Stimulated activated naive CD4-positive, alpha-beta T cell treated with Interleukin-2 at 50 U/mL for 16 hours (primary cell): Measurements from ENCODE around the gene FCAMR.

Experiments
- DNase-seq: peaks from one replicate; lab custom pipeline; 2025; lab: John Stamatoyannopoulos, UW

The FCAMR gene

GRCh38 chr1:206998816-206999215 lies 28.6 kb upstream of the FCAMR start:
- no peak for DNase-seq

- DNase-seq, result no peak
Measured at GRCh38 chr1:206992790-206993189, 22.5 kb upstream of the FCAMR start.

DNA sequence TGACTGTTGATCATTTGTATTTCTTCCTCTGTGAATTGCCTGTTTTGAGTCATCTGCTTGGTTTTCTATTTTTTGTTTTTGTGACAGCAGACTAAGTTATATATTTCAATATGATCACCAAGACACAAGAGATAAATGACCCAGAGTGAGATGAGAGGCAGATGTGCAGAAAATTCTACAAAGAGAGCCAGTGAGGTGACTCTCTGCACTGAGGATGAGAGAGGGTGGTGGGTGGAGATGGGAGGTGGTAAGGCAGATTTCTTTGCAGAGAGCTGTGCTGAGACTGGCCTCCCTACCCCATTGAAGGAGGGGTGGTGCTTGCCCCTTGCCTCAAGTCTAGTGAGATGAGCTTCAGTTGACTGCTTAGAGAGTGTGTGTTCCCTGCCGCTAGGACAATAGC lies 17.6 kb upstream of the FCAMR start:
- no peak for DNase-seq

DNA sequence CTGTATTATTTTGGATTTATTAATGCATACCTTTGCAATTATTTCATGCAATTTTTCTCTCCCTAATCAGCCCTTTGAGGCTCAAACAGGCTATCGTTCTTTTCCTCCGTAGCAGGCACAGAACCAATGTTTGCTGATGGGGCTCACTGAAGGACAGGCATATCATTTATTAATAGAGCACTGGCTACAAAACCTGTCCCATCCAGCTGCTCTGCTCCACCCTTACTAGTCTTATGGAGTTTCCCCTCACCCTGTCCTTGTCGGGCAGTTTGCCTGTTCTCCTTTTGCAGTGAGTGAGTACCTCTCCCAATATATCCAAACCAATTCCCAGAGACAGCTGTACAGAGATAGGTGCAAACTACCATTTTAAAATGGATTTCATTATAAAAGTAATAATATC lies 16.6 kb upstream of the FCAMR start:
- DNase-seq, result no peak

DNA sequence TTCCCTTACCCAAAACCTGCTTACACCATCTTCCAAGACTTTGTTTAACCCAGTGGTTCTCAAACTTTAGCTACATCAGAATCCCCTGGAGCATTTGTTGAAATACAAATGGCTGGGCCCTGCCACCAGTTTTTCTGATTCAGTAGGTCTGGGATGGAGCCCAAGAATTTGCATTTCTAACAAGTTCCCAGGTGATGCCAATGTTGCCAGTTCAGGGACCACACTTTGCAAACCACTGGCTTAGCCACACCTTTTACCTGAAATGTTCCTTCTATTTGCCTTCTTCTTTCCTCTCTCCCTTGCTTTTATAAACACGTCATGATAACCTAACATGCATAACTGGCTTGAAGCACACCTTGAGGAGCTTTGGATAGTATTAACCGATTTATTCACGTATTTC lies 16.1 kb upstream of the FCAMR start:
- DNase-seq, result no peak

GRCh38 chr1:206985162-206985749 lies 15.0 kb upstream of the FCAMR start:
- DNase-seq, result no peak

DNA sequence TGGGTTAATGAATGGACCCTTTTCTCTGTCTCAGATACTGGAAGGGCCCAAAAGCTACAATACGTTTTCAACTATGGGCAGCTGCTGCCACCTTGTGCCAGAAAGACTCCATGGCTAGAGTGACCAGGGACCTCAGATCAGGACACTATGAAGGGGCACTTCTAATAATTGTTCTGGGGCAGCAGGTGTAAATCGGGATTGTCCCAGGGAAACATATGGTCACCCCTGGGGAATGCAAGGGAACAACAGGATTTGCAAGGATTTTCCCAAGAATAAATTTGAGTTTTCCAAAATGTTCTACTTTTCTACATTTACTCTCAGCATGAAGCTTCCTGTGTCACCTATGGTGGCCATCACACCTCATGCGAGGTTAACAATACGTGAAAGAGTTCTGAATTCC lies 12.0 kb upstream of the FCAMR start:
- peak; percentile 30 for DNase-seq

- DNase-seq, result no peak
Measured at GRCh38 chr1:206979379-206980043, 9.3 kb upstream of the FCAMR start.

DNA sequence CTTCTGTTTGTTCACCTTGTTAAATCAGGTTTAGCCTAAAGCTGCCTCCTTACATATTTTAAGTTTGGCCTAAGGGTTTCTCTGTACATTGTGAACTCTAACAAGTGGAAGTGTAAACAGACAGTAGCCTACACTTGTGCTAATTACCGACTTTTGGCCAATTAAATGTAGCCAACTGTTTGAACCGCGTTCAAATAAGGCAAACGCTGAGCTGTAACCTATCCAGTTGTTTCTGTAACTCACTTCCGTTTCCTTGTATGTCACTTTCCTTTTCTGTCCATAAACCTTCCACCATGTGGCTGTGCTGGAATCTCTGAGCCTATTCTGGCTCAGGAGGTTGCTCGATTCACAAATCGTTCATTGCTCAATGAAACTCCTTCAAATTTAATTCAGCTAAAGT lies 8.0 kb upstream of the FCAMR start:
- DNase-seq, result no peak

- no peak for DNase-seq
Measured at GRCh38 chr1:206975306-206975705, 5.0 kb upstream of the FCAMR start.

GRCh38 chr1:206974140-206974539 lies 3.9 kb upstream of the FCAMR start:
- DNase-seq, result no peak

GRCh38 chr1:206972728-206973127 lies 2.5 kb upstream of the FCAMR start:
- DNase-seq, result no peak

DNA sequence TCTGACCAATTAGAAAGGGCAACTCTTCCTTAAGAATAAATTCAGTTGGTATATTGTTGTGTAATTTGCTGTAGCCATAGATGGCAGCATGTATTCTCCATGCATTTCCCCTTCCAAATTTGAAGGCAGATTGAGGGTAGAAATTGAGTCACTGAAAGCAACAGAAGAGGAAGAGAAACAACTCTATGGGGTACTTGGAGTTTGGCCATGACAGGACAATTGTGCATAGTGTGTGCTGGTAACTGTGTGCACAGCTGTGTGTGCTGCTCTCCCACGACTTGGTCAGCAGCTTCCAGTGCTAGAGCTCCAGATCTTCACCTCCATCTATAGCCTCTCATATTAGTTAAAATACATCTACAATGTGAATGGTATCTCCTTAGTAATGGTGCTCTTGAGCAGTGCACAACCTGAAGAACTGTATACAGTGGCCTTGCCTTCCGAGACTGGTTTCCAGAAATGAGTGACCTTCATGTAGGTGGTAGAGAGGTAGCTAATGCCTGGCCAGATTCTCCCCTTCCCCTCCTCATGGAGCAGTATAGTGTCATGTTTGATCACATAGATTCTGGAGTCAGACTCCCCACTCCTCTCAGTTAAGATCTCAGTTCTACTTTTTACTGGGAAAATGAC lies 882 bp upstream of the FCAMR start:
- DNase-seq, result no peak

GRCh38 chr1:206969090-206969489 lies 1.2 kb downstream of the FCAMR start:
- no peak for DNase-seq

GRCh38 chr1:206967096-206967849 lies 3.0 kb downstream of the FCAMR start:
- no peak for DNase-seq

- no peak for DNase-seq
Measured at GRCh38 chr1:206965781-206966180, 4.5 kb downstream of the FCAMR start.

DNA sequence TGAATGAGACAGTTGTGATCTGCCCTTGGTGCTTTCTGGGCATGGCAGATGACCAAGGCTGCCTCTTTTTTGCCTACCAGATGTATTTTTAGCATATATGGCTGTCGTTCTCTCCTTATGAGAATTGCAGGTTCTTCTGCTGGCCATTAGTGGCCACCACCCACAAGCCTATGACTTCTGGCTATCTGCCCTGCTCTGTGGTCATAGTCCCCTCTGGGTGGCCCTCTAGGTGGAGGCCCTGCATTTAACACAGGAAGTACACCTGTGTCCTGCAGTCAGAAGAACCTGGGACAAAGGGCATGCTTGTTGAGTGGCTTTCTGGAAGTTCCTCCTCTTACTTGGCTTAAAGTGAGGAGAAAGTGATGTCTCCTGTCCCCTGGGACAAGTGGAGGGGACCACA lies 6.5 kb downstream of the FCAMR start:
- no peak for DNase-seq

DNA sequence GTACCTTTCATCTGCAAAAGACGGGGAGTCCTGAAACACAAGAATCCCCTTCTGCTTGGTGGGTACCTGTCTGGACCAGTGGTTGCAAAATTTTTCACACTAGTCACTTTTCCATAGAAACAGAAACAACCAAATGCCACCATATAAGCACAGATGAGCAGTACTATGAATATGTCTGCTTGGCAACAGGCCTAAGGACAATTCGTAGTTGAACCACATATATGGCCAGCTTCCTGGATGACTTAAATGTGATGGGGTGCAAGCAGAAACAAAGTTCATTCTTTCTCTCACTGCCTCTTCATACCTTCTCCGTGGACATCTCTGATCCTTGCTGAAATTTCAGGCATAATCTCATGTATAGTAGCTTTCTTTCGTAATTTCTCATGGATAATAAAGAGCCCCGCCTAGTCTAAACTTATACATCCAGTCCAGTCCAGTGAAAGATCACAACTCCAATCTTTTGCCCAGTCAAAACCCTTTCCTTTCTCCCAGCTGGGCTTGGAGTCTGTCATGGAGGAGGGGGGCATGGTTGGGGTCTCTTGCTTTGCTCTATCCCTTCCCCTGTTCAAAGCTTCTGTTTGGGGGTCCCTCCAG lies 7.0 kb downstream of the FCAMR start:
- no peak for DNase-seq

- no peak for DNase-seq
Measured at GRCh38 chr1:206962272-206962671, 8.0 kb downstream of the FCAMR start.

DNA sequence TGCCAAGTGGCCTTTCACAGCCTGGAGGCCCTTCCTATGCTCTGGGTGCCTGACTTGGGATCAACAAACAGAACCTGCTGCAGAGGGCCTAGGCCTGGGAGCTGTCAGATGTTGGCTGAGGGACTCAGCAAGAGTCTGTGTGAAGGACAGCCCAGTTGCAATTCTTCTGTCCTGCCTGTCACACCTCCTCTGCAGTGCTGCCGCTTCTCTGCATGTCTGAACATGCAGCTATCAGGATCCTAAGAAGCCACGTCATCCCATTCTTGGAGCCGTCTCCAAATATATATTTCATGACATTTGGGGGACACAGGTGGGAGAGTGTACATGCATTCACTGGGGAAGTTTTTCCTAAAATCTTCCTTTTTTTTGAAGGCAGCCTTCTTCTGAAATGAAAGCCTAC lies 8.6 kb downstream of the FCAMR start:
- DNase-seq, result no peak

- no peak for DNase-seq
Measured at GRCh38 chr1:206960676-206961386, 9.4 kb downstream of the FCAMR start.

DNA sequence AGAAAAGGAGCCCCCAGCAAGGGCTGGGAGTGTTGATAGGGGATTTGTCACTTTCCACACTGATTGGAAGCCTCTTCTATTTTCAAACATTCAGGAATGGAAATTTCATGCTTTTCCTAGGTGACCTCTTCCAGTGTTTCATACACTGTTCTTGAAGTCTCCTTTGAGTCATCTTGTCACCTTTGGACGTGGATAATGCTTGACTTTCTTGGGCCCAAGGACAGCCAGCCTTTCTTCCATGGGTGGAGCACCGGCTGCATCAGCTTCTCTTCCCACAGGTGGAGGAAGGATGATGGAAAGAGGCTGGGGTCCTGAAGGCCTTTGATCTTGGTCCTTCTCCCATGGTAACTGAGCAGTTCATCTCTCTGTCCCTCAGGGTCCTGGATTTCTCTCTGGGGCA lies 12.1 kb downstream of the FCAMR start:
- no peak for DNase-seq
